K562 (cell line): Measurements from ENCODE around the gene HPSE2. TPM values are rescaled to one million over a fixed set of nuclear protein-coding genes. Genes with fewer than 3 reads are reported as not detected.

Experiments
- ASH1L ChIP-seq: fragments of 450-650 bp; IDR thresholded peaks from 2 replicates; pipeline ENCODE4 v1.6.1; 2018; ENCODE audit warnings: borderline replicate concordance, mild to moderate bottlenecking, low read depth; ENCODE audit not compliant: partially characterized antibody
- LARP7 ChIP-seq: fragments of 450-650 bp; IDR thresholded peaks from 2 replicates; pipeline ENCODE4 v1.6.1; 2016
- MTA3 ChIP-seq: fragments of 450-650 bp; formaldehyde crosslinking; IDR thresholded peaks from 2 replicates; pipeline ENCODE4 v1.6.1; 2017; ENCODE audit warnings: mild to moderate bottlenecking, borderline replicate concordance
- MTF1 ChIP-seq: fragments of 250-450 bp; sonication (Bioruptor Pico); IDR thresholded peaks from 2 replicates; pipeline ENCODE4 v1.9.0; 2021; ENCODE audit warnings: moderate library complexity, mild to moderate bottlenecking, inconsistent platforms, borderline replicate concordance
- NRF1 ChIP-seq, 2 experiments: fragments of 450-650 bp; IDR thresholded peaks in 1 of 2; conservative IDR thresholded peaks in 1 of 2; 2 replicates each; pipeline ENCODE4 v1.6.1; 2014; ENCODE audit warnings: mild to moderate bottlenecking in 2 of 2
- PBX2 ChIP-seq, 2 experiments: IDR thresholded peaks in 1 of 2; conservative IDR thresholded peaks in 1 of 2; 2 replicates each; pipeline ENCODE4 v1.6.1; 2016; ENCODE audit warnings: low read depth in 2 of 2, mild to moderate bottlenecking in 1 of 2, missing compliant biosample characterization in 1 of 2, missing genetic modification characterization in 1 of 2, moderate library complexity in 1 of 2
- PHF20 ChIP-seq: fragments of 450-650 bp; IDR thresholded peaks from 2 replicates; pipeline ENCODE4 v1.6.1; 2018; ENCODE audit not compliant: partially characterized antibody
- RBFOX2 ChIP-seq: fragments of 200-400 bp; formaldehyde crosslinking; IDR thresholded peaks from 2 replicates; pipeline ENCODE4 v1.6.1; 2017; ENCODE audit warnings: low read depth, mild to moderate bottlenecking, low read length, moderate library complexity
- RBM15 ChIP-seq: fragments of 200-400 bp; formaldehyde crosslinking; IDR thresholded peaks from 2 replicates; pipeline ENCODE4 v1.6.1; 2018; ENCODE audit warnings: mild to moderate bottlenecking, low read length, moderate library complexity; ENCODE audit not compliant: insufficient read depth
- TRIM24 ChIP-seq, 2 experiments: fragments of 450-650 bp; IDR thresholded peaks; 2 replicates each; pipeline ENCODE4 v1.6.1; 2016
- ZNF507 ChIP-seq: conservative IDR thresholded peaks from 2 replicates; pipeline ENCODE4 v1.6.1; 2017; ENCODE audit warnings: missing genetic modification characterization, missing compliant biosample characterization
- polyA plus RNA-seq, 8 experiments: library from polyadenylated mRNA; depleted of rRNA in 4 of 8; stranded (reverse) in 5 of 8; unstranded in 3 of 8; fragments of >200 nt; fragmentation: Nextera tagmentation in 2 of 8; fragmentation: Illumina TruSeq in 1 of 8; extraction: Ambion mirVana in 2 of 8; extraction: Trizol in 1 of 8; gene quantifications; 2 replicates each; pipeline versions ENCODE4 v1.2.1 to v1.2.3, GENCODE V29; 2011 to 2014; ENCODE audit warnings: inconsistent platforms in 1 of 8, missing spikeins in 1 of 8
- total RNA-seq, 7 experiments: library from RNA; depleted of rRNA in 6 of 7; stranded (reverse); fragments of >200 nt in 6 of 7; fragmentation: Illumina TruSeq in 2 of 7; extraction: Trizol in 2 of 7; gene quantifications; 2 replicates each; pipeline versions ENCODE4 v1.2.1 to v1.2.3, GENCODE V29; 2011 to 2021; ENCODE audit warnings: low replicate concordance in 1 of 7

Gene HPSE2
- total and polyA plus RNA-seq, 9 of the 15 experiments (the other 6 are each of a cell fraction or from before 2014, with no cell fraction given), result 0.03 to 0.10 (median 0.04) TPM; not detected in 2

- TF ChIP-seq RBM15 (no peak), NRF1 (conservative IDR thresholded peaks at IDR 0.05 in 1 of 2, IDR thresholded peaks at IDR 0.05 in 1 of 2) (0 out of 4 replicates have a peak, but pooled peaks of 1 of the 2 experiments have one; percentile 12), MTA3 (no peak), PHF20 (no peak), TRIM24 (IDR thresholded peaks at IDR 0.05) (no peak), MTF1 (CRISPR knock-in tag) (no peak), ZNF507 (tag) (no peak), ASH1L (no peak), PBX2 (CRISPR knock-in tag; IDR thresholded peaks at IDR 0.05; ENCODE audit: low read depth) (no peak), PBX2 (tag; conservative IDR thresholded peaks at IDR 0.05; ENCODE audit: low read depth) (no peak), LARP7 (no peak), RBFOX2 (no peak)
These were observed 315.8 kb downstream of the HPSE2 start (continued) for GRCh38 chr10:98919899-98920298.
